GM19372 (cell line): ENCODE data around the gene VTN.

ENCODE experiments used
- ATAC-seq: cut with Tn5 transposase; IDR thresholded peaks from one replicate; pipeline ENCODE4 v1.9.1; 2021; ENCODE audit warnings: mild to moderate bottlenecking, low read depth, moderate library complexity; ENCODE audit not compliant: unreplicated experiment

The VTN gene

DNA sequence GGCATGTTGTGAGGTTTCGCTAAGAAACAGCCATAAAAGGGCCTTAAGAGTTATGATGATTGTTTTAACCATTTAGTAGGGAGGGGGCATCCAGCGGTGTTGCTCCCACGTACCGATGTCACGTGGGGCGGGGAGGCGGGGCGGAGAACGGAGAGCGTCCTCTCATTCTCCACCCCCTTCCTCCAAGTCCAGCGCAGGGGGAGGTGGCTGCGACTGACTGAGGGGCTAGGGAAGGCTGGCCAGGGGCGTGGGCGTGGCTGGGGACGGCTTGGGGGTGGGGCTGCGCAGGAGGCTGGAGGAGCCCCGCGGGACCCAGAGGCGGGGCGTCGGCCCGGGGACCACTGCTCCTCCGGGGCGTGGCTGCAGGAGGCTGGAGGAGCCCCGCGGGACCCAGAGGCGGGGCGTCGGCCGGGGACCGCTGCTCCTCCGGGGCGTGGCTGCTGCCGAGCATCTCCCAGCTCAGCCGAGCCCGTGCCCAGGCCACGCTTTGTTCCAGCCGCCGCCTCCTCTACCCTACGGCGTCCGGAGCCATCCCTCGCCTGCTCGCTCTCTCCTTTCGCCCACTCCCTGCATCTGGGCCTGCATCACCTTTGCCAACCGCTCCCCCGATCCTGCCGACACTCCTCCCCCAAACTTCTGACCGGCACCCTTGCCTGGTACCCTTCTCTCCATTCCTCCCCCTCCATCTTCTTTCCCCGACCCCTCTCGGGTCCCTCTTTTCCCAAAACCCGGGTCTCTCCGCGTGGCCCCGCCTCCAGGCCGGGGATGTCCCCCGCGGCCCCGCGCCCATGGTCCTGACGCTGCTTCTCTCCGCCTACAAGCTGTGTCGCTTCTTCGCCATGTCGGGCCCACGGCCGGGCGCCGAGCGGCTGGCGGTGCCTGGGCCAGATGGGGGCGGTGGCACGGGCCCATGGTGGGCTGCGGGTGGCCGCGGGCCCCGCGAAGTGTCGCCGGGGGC, 1.4 kb upstream of the VTN start, which contains the start of gene SARM1:
SARM1 (plus strand) TSS at position 450 of the 958 bp plus-strand sequence; CDS start at position 789, 339 bp downstream.
- peak; percentile 77 for ATAC-seq

DNA sequence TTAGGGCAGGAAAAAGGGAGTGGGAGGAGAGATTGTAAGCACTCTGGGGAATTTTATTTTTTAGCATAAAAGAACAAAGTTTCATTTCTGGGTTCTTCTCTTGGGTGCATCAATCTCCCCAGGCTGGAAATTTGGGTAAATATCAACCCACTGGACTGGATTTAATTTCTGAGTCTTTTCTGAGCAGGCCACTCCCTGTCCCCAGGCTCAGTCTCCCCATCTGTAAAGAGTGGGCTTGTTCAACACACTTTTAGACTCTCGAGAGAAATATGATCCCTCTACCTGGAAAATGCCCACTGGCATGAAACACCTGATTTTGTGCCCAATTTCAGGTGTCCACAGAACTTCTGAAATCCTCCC, 617 bp upstream of the VTN start:
- no peak for ATAC-seq

DNA sequence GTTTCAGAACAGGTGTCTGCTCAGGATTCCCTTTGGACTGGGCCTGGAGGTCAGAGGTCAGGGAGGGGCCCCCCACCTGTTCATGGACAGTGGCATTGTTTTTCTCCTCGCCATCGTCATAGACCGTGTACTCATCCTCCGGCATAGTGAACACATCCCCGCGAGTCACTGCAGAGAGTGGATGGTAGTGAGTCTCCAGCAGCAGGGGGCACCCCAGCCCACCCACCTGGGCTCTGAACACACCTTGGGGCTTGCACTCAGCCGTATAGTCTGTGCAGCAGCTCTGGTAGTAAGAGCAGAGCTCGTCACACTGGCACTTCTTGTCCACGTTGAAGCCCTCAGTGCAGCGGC, 448 bp downstream of the VTN start:
- ATAC-seq, result no peak

DNA sequence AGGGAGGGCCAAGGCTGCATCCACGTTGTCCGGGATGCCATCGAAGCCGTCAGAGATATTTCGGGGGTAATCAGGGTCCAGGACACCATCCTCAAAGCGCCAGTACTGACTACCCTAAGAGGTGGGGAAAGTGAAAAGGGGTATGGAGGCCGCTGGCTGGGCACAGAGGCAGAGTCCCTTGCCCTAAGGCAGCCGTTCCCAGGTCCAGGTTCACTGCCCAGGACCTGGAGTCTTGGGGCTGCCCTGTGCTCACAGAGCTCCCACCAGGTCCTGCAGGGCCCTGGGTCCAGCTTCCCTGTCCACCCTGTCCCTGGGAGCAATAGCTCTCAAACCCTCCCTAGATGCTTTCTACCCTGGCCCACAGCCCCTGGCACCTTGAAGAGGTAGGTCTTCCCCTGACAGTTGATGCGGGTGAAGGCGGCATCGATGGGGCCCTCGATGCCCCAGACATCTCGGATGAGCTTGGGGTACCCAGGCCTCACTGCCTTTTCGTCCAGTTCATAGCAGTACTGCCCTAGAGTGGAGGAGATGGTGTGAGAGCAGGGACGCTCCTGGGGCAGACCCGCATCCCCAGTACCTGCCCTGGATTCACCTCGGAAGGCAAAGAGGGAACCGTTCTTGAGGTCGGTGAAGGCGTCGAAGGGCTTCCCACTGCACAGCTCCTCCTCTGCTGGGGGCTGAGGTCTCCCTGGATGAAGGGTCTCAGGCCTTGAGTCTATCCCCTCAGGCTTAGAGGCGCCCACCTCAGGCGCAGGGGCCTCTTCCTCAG, 1.0 kb downstream of the VTN start:
- no peak for ATAC-seq

DNA sequence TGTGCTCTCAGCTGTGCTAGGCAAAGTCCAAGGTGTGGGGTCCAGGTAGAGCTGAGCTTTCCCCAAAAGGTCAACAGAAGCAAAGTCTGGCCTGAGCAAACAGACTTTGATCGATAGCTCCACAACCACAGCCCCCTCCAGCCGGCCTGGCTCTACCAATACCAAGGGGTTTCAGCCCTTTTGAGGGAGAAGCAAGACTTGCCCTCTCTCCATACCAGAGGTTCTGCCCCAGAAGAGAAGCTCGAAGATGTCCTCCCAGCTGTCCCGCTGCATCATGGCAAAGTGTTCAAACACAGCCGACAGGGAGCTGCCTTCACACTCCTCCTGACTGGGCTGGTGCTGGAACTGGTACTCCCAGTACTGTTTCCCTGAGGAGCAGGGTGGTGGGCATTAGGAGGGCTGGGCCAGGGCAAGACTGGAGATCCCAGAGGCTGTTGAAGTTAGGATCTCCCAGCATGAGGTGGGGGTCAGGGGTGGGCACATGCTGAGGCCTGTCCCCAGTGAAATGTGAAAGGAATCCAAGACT, 1.7 kb downstream of the VTN start:
- no peak for ATAC-seq

DNA sequence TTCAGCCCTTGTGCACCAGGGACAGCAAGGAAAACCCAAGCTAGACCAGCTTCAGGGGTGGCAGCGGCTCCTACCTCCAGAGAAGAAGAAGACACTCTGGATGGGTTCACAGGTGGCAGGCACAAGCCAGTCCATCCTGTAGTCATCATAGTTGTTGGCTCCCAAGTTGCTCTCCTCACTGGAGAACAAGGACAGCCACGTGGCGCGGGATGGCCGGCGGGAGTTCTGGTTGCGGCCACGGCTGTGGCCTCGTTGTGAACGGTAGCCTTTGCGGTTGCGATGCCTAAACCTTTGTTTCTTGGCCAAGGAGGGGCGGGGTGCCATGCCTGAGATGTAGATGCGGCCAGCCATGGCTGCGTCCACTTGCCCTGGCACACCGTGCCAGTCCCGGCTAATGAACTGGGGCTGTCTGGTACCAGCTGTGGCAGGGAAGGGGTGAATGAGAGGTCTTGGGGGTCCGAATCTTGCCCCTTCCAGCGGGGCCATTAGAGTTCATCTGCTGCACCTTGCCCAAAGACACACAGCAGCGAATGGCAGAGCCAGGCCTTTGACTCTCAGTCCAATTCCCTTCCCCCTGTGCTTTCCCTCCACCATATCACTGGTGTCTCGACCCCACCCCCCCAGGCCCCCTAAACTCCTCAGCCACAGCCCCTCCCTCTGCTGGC, 2.3 kb downstream of the VTN start:
- ATAC-seq, result no peak

DNA sequence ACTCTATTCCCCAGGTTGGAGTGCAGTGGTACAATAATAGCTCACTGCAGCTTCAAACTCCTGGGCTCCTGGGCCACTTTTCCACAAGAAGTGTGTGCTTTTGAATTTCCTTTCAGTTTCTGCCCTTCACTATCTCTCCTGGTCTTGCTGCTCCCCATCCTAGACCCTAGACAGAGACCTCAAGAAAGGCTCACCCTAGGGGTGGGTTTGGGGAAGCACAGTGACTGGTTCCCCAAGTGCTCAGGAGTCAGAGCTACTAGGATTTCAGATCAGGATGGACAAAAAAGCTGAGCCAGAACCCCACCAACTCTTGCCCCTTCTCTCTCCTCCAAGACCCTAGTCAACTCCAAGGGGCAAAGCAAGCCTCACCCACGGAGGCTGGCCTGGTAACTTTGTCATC, 3.5 kb downstream of the VTN start:
- no peak for ATAC-seq

DNA sequence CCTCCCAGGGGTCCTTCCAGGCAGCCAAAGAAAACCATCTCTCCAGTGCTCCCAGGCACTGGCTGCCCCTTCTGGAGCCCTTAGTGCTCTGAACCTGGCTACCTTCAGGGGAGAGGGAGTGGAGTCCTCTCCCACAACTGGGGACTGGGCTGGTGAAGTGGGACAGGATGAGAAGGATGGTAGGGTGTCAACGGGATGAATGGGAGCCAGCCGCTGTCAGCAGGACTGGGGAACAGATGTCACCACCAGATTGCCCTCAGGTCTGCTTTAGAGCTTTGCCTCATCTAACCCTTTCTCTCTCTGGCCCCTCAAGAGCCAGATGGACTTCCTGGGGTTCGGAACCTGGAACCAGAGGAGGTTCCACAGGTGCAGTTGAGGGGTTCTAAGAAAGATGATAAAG, 4.6 kb downstream of the VTN start:
- no peak for ATAC-seq

DNA sequence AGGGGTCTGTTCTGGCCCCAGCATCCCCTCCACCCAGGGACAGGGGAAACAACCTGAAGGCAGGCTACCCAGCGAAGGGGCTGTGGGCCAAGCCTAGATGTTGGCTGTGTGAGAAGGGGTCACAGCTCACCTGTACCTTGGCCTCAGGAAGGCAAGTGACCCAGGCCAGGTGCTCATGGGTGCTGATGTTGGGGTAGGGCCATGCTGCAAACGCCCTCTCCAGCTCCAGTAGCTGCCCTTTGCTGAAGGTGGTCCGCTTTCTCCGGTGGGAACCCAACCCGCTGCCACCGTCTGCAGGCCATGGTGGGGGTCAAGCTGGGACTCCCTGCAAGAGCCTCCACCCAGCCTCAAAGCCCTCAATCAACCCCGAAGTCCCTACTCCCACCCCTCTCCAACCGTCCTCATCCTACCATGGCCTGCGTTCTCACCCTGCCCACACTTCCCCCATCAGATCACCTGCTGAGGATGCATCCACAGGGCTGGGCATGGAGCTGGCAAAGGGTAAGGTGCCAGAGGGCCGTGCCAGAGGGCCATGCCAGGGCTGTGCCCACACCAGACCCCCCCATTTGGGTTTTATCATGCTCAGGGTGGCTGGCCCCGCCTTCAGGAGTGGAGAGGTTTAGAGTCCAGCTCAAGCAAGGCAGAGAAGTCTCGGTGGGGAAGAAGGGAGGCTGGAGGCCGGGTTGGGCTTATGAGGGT, 5.3 kb downstream of the VTN start, which contains the start of gene SEBOX:
SEBOX (minus strand) TSS at position 535 of the 699 bp plus-strand sequence; CDS start at position 487, 48 bp downstream.
- ATAC-seq, result no peak

DNA sequence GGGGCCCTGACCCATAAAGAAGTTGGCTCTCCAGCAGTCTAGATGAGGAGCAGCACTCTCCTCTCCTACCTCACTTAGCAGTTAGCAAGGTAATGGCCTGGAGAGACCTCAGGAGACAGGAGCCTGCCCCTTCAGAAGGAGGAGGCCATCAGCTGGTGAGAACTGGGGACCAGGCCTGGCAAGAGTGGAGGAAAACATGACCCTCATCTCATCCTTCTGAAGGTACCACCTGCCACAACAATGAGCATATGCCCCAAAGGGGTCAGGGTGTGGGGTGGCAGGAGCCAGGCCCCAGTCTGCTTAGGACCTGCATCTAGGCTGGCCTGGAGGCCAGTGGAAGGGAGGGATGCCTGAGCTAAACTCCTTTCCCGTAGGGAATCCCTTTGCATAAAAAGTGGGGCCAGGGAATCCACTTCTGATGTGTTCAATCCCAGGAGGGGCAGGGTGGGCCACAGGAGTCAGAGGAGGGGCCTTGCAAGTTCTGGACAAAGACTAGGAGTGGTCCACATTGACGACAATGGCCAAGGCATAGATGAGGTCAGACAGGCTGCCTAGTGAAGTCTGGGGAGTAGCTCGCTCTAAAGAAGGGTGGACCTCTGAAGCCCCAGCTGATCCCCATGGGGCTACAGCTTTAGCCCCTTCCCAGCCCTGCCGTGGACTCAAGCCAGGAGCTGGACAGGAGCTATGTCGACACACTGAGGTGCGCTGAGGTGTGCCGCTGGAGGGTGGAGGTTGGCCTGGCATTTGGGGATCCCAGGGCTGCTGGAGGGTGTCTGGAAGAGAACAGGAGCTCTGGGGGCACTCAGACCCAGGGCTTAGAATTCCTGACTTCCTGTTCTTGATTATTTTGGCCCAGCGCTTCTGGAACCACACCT, 6.1 kb downstream of the VTN start:
- no peak for ATAC-seq

DNA sequence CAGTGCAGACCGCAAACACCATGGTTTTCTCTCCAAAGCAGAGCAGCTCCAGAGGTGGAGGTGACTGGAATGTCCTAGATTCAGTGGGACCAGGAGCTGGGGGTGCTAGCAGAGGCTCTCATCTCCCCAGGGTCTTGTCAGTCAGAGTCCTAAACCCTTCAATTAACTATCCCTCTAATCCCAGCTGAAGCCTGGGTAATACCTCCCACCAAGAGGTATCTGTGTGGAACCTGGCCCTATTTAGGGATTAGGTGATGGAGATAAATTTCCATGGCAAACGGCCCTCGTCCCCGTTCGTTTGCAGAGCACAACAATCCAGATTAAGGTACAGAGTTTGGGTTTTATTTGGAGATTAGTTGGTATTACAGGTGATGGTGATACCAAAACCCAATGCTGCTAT, 6.9 kb downstream of the VTN start:
- no peak for ATAC-seq

DNA sequence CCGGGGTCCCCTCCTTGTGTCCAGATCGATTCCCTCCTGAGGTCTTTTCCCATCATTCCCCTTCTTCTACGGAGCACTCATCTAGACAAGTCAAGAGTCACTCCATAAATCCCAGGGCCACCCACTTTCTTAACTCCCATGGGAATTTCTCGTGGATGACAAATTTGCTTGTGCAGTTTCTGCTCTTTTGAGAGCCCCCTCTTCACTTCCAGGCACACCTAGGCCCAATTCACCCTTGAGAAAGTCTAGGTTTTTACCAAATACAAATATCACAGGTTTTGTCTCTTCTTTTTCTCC, 12.3 kb downstream of the VTN start:
- ATAC-seq, result no peak

DNA sequence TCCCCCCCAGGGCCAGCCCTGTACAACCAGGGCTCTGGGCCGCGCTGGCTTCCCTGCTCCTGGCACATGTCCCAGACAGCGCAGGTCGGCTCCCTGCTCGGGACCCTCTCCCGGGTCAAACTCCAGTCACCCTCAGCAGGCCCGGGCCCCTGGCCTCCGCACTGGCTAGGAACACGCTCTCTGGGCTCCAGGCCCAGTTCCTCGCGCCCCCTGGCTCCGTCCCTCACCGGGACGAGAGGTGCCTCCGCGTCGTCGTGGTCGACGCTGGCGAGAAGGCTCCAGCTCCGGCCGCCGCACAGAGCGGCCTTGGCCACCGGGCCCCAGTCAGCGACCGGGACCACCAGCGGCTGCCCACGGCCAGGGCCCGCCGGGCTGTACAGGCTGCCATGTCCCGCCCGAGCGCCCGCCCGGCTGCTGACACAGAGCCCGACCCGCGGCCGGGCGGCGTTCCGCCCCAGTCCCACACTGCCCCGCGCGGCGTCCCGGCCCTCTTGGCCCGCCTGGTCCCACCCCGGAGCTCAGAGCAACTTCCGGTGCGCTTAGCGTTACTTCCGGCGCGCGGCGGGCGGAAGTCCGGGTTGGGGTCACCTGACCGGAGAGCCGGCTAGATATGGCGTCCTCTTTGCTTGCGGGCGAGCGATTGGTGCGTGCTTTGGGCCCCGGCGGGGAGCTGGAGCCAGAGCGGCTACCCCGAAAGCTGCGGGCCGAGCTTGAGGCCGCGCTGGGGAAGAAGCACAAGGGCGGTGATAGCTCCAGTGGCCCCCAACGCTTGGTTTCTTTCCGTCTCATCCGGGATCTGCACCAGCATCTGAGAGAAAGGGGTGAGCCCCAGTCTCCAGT, 12.8 kb downstream of the VTN start, which contains the start of gene POLDIP2:
POLDIP2 (minus strand) TSS at position 467 of the 840 bp plus-strand sequence; CDS start at position 388, 79 bp downstream.
- peak; percentile 98 for ATAC-seq

DNA sequence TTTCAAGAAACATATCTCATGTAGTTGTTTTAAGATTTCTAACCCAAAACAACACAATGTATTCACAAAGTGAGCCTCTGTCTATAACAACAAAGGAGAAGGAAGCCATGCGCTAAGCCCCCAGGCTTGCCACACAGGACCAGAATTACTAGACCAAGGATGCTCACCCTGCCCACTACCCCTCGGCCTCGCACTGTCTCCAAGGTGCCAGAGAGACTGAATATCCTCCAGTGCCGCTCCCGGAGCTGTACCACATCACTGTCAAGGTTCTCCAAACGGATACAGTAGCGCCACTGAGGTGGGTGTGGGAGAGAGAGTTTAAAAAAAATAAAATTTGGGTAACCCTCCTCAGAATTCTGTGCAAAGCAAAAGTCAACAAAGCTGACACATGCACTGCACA, 19.8 kb downstream of the VTN start:
- no peak for ATAC-seq

DNA sequence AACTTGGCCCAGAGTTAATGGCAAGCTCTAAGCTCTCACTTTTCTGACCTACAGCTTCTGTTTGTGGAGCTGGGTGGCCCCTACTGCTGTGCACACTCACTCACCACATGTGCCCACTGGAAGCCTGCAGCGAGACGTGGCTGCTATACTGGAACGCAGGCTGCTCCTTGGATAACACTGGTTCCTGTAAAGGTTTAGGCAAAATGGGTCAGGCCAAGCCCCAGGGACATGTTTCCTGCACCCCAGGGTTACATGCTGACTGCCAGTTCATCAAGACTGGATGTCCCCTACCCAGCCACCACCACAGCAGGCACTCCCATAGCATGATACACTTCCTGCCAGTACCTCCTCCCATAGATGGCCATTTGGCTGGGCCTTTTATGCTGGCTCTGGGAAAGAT, 21.1 kb downstream of the VTN start:
- ATAC-seq, result no peak

DNA sequence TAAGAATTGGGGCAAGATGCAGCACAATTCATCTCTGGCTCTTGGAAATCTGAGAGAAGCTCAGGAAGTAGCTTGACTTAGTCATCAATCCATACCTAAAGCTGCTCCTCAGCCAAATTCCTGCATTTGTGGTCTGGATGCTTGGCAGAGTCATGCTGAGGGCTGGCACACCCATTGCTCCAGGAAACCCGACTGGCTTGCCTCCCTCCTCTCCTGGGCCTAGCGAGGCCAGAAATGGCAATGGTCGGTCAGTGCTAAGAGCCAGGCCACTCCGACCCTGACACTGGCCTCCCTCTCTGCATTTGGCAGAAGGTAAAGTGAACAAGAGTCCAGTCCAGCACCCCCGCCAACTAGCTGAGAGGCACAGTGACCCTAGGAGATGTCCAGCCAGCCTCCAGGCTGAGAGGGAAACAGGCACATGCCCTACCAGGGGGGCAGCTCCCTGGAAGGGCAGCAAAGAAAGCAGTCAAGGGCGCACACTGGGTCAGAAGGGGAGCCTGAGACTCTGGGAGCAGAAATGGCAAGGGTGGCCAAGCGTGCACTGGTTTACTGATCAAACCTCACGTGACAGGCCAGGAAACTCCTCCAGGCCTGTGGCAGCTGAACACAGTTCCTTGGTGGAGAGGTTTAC, 22.7 kb downstream of the VTN start:
- no peak for ATAC-seq

DNA sequence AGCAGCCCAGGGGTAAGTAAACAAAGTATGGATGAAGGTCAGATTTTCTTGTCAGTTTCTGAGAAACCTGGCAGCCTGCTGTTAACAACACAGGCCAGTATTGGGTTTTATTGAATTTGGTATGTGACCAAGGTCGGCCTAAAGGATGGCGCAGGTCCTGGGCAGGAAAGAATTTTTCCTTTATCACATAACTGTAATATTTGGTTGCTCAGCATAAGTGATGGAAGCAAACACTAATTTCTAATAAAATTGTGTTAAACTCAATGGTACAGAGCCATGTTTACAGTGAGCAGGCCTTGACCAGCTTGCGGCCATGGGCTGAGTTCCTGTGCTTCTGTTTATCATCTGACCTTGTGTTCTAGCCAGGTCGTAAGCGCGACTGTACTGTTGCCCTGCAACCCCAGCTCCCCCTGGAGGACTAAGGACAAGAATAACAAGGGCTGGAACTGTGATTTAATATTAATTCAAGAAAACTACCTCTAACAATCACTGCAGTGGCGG, 23.3 kb downstream of the VTN start:
- ATAC-seq, result no peak

DNA sequence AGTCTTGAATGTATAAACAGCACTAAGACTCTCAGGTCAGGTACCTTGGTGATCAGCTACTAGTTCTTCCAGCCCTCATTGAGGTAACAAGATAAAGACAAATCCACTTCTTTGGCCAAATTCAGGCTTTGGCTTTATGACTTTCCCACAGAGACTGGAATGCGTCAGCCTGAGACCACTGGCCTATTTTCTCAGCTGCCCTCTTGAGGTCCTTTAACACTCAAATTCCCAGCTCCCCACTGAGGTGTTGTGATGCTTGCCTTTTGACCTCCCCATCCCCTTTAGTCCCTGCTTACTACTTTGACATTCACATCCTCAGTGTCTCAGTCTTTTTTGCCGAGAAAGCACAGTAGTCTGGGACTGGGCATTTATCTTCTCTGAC, 23.9 kb downstream of the VTN start:
- ATAC-seq, result no peak
